BJ (cell line): ENCODE results near the gene ACAP2. TPM values are rescaled to one million over a fixed set of nuclear protein-coding genes. Genes with fewer than 3 reads are reported as not detected.
"Not testable (repeated sequence)": the region's sequence is repeated elsewhere in the genome, so short reads cannot be mapped to it uniquely, and the experiment has no call there.

Experiments
- CTCF ChIA-PET: fragments of 350-600 bp; formaldehyde crosslinking; extraction: SDS; loops from one replicate; lab custom pipeline; 2021; ENCODE audit warnings: antibody characterized with exemption, inconsistent platforms; lab: Yijun Ruan, JAX
- POLR2A ChIA-PET: fragments of 300-600 bp; sonication (Branson Sonifier 250); formaldehyde crosslinking; extraction: SDS; loops from one replicate; lab custom pipeline; 2021; ENCODE audit warnings: antibody characterized with exemption; lab: Charles Lee
- DNase-seq: peaks from one replicate; pipeline ENCODE4 v3.0.0-alpha.2; 2011; ENCODE audit warnings: low read depth
- H3K27me3 ChIP-seq: 2 replicates; pipeline ENCODE4 v1.6.0; 2011; ENCODE audit warnings: low read length; ENCODE audit not compliant: control insufficient read depth, insufficient read depth
- H3K36me3 ChIP-seq: 2 replicates; pipeline ENCODE4 v1.5.1; 2011; ENCODE audit warnings: low read length; ENCODE audit not compliant: control insufficient read depth, insufficient read depth
- H3K4me3 ChIP-seq: 2 replicates; pipeline ENCODE4 v1.5.1; 2011; ENCODE audit warnings: low read depth, mild to moderate bottlenecking, control low read depth, low read length
- CTCF ChIP-seq: IDR thresholded peaks from 2 replicates; pipeline ENCODE4 v1.5.1; 2011; ENCODE audit warnings: low read depth, mild to moderate bottlenecking, control low read depth, inconsistent platforms, low read length, moderate library complexity; ENCODE audit not compliant: insufficient read depth
- polyA plus RNA-seq: library from polyadenylated mRNA; depleted of rRNA; stranded (reverse); fragments of >200 nt; gene quantifications from 2 replicates; pipeline ENCODE4 v1.2.3, GENCODE V29; 2011

ACAP2 gene
- polyA plus RNA-seq, 1 experiment, result 12.5 TPM

GRCh38 chr3:195403244-195403643, 39.6 kb downstream of the ACAP2 start:
- ChIA-PET POLR2A (no interaction called here), CTCF (no interaction called here)
- no peaks in the 10 kb centered on the region for H3K27me3 ChIP-seq
- no peak overlapping the region for H3K4me3 ChIP-seq
- no peak for TF ChIP-seq CTCF
- no peaks in the 10 kb centered on the region for H3K36me3 ChIP-seq
- DNase-seq, result no peak

GRCh38 chr3:195401943-195402342, 40.9 kb downstream of the ACAP2 start:
- no peak for TF ChIP-seq CTCF
- ChIA-PET POLR2A (no interaction called here), CTCF (no interaction called here)
- no peaks in the 10 kb centered on the region for H3K36me3 ChIP-seq
- DNase-seq, result no peak
- no peak overlapping the region for H3K4me3 ChIP-seq
- H3K27me3 ChIP-seq, result no peaks in the 10 kb centered on the region

GRCh38 chr3:195398460-195398859, 44.4 kb downstream of the ACAP2 start:
- DNase-seq, POLR2A ChIA-PET, H3K4me3 ChIP-seq, CTCF ChIA-PET, H3K27me3 ChIP-seq, H3K36me3 ChIP-seq: not testable (repeated sequence)

GRCh38 chr3:195397524-195397923, 45.3 kb downstream of the ACAP2 start:
- ChIA-PET POLR2A (no interaction called here), CTCF (no interaction called here)
- Histone ChIP-seq H3K4me3 (no peak overlapping the region), H3K36me3 (no peaks in the 10 kb centered on the region), H3K27me3 (no peaks in the 10 kb centered on the region)
- no peak for DNase-seq
- TF ChIP-seq CTCF, result no peak

GRCh38 chr3:195395208-195395816, 47.5 kb downstream of the ACAP2 start:
- DNase-seq, result no peak
- H3K36me3 ChIP-seq, result no peaks in the 10 kb centered on the region
- H3K4me3 ChIP-seq, result no peak overlapping the region
- ChIA-PET POLR2A (no interaction called here), CTCF (no interaction called here)
- no peaks in the 10 kb centered on the region for H3K27me3 ChIP-seq
- no peak for TF ChIP-seq CTCF

- TF ChIP-seq CTCF, result no peak
- no peaks in the 10 kb centered on the region for H3K27me3 ChIP-seq
- ChIA-PET POLR2A (no interaction called here), CTCF (no interaction called here)
- H3K4me3 ChIP-seq, result no peak overlapping the region
- no peak for DNase-seq
- H3K36me3 ChIP-seq, result no peaks in the 10 kb centered on the region
Observed at GRCh38 chr3:195394700-195395099, 48.1 kb downstream of the ACAP2 start.
